Measurements from ENCODE around the gene ATF2.

DNA sequence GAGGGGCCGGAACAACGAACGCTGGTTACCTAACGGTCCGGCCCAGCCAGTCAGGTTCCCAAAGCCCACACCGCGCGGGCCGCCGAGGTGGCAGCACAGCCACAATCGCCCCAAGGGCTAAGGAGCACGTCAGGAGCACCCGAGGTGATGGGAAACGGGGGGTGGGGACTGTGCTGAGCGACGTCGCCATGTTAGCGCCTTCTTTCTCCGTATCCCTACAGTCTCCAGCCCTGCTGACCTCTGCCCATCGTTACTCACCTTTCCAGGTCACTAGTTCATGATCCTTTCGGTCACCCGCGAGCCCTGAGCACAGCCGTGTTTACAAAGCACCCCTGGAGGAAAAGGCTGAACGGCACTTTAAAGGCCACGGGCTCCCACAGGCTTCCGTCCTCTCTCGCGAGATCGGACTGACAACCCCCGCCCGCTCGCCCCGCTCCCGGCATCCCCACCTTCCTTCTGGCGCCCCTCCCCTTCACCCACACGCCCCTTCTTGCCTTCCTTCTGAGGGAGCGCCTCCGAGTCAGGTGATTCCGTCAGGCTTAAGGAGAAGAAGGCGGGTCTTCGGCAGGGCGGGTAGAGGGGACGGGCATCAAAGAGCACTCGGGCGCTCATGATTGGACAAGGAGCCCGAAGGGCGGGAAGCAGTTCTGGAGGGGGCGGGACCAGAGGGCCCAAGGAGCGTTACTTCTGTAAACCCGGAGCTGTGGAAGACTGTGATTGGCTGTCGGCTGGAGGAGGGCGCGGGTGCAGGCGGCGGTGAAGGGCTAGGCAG lies at the start of gene ATF2:
- TF ChIP-seq, protein P1, sequence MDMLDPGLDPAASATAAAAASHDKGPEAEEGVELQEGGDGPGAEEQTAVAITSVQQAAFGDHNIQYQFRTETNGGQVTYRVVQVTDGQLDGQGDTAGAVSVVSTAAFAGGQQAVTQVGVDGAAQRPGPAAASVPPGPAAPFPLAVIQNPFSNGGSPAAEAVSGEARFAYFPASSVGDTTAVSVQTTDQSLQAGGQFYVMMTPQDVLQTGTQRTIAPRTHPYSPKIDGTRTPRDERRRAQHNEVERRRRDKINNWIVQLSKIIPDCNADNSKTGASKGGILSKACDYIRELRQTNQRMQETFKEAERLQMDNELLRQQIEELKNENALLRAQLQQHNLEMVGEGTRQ (IDR thresholded peaks at IDR 0.05; ENCODE audit: low read depth, low read length), result peak; percentile 73
- TF ChIP-seq MAZ (IDR thresholded peaks at IDR 0.05; ENCODE audit: borderline replicate concordance, low read depth, low read length), result peak; percentile 93
- TF ChIP-seq SMC3 (IDR thresholded peaks at IDR 0.05; ENCODE audit: low read depth, low read length), result no peak
- TF ChIP-seq, protein P2, sequence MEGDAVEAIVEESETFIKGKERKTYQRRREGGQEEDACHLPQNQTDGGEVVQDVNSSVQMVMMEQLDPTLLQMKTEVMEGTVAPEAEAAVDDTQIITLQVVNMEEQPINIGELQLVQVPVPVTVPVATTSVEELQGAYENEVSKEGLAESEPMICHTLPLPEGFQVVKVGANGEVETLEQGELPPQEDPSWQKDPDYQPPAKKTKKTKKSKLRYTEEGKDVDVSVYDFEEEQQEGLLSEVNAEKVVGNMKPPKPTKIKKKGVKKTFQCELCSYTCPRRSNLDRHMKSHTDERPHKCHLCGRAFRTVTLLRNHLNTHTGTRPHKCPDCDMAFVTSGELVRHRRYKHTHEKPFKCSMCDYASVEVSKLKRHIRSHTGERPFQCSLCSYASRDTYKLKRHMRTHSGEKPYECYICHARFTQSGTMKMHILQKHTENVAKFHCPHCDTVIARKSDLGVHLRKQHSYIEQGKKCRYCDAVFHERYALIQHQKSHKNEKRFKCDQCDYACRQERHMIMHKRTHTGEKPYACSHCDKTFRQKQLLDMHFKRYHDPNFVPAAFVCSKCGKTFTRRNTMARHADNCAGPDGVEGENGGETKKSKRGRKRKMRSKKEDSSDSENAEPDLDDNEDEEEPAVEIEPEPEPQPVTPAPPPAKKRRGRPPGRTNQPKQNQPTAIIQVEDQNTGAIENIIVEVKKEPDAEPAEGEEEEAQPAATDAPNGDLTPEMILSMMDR (conservative IDR thresholded peaks at IDR 0.05; ENCODE audit: low read depth, low read length), result no peak
- TF ChIP-seq POLR2A (IDR thresholded peaks at IDR 0.05; ENCODE audit: low read depth, low read length), result peak; percentile 77; the same call in 1 of the 2 replicates
- TF ChIP-seq, protein P3, sequence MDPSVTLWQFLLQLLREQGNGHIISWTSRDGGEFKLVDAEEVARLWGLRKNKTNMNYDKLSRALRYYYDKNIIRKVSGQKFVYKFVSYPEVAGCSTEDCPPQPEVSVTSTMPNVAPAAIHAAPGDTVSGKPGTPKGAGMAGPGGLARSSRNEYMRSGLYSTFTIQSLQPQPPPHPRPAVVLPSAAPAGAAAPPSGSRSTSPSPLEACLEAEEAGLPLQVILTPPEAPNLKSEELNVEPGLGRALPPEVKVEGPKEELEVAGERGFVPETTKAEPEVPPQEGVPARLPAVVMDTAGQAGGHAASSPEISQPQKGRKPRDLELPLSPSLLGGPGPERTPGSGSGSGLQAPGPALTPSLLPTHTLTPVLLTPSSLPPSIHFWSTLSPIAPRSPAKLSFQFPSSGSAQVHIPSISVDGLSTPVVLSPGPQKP (IDR thresholded peaks at IDR 0.05; ENCODE audit: borderline replicate concordance, low read depth, low read length), result no peak
- TF ChIP-seq CHD1 (IDR thresholded peaks at IDR 0.05; ENCODE audit: low read depth, low read length), result no peak
- TF ChIP-seq RFX5 (IDR thresholded peaks at IDR 0.05; ENCODE audit: low read depth, low read length), result no peak
- peak; percentile 10; the same call in 1 of the 2 replicates for TF ChIP-seq MXI1 (IDR thresholded peaks at IDR 0.05; ENCODE audit: borderline replicate concordance, low read depth, low read length)
- TF ChIP-seq BHLHE40 (IDR thresholded peaks at IDR 0.05; ENCODE audit: low read depth, low read length), result 0 out of 2 replicates have a peak, but pooled peaks have one; percentile 12

Data from IMR-90 (cell line).